Left lung (tissue), 10 donors: ENCODE measurements around the gene FAM193A. TPM values are rescaled to one million over a fixed set of nuclear protein-coding genes. Genes with fewer than 3 reads are reported as not detected.
"Not testable (repeated sequence)": the region's sequence is repeated elsewhere in the genome, so short reads cannot be mapped to it uniquely, and the experiment has no call there.

Source experiments
- ATAC-seq: fragments of 200-7000 bp; cut with Tn5 transposase; one replicate; pipeline ENCODE4 v1.9.1; 2020; ENCODE audit warnings: moderate library complexity
- DNase-seq, 4 donors: peaks; one replicate each; pipeline ENCODE4 v3.0.0-alpha.2; 2013 to 2020
- H3K27ac ChIP-seq, 2 donors: fragments of 200-600 bp; sonication (generic) in 1 of 2; one replicate each; pipeline versions ENCODE4 v1.5.0 to v1.8.0; 2020 to 2021
- H3K27me3 ChIP-seq, 2 donors: fragments of 200-600 bp; sonication (generic) in 1 of 2; one replicate each; pipeline versions ENCODE4 v1.5.0 to v1.8.0; 2020 to 2021
- H3K36me3 ChIP-seq, 2 donors: fragments of 200-600 bp; sonication (generic) in 1 of 2; one replicate each; pipeline versions ENCODE4 v1.5.0 to v1.8.0; 2020 to 2021
- H3K4me1 ChIP-seq, 2 donors: fragments of 200-600 bp; one replicate each; pipeline ENCODE4 v1.8.0; 2021
- H3K4me3 ChIP-seq, 2 donors: fragments of 200-600 bp; sonication (generic) in 1 of 2; one replicate each; pipeline versions ENCODE4 v1.5.0 to v1.8.0; 2020 to 2021; ENCODE audit warnings: mild to moderate bottlenecking in 1 of 2
- H3K9me3 ChIP-seq, 2 donors: fragments of 200-600 bp; sonication (generic) in 1 of 2; one replicate each; pipeline versions ENCODE4 v1.5.0 to v1.8.0; 2020 to 2021
- intact Hi-C, 2 donors: fragments of 100-400 bp; cut with DNase I; formaldehyde crosslinking; loops; one replicate each; pipeline versions ENCODE4 v1.11.2 to v1.14.2; 2022
- polyA plus RNA-seq, 6 donors: library from polyadenylated mRNA; unstranded; fragments of 120-200 nt; gene quantifications; one replicate each; pipeline ENCODE4 v1.2.1, GENCODE V29; 2013; ENCODE audit not compliant: insufficient read length in 6 of 6
- total RNA-seq, 2 donors: library from RNA; stranded (reverse); fragmentation: NEBNext Ultra II Directional; extraction: Animal tissue kit (Norgen Biotek cat#: 25700); gene quantifications; one replicate each; pipeline ENCODE4 v1.2.1, GENCODE V29; 2021
- TF ChIP-seq, protein P1 (sequence below), 2 donors: fragments of 200-600 bp; sonication (generic) in 1 of 2; IDR thresholded peaks; one replicate each; pipeline versions ENCODE4 v1.5.0 to v1.8.0; 2021; ENCODE audit warnings: antibody characterized with exemption in 2 of 2
- donor health status: DM: no; HTN: yes; CAD: no.
- donor health status: DM: no; HTN: no; CAD: no.

The FAM193A gene
- total and polyA plus RNA-seq, 8 donors, result 22.3 to 35.9 (median 30.6) TPM

DNA sequence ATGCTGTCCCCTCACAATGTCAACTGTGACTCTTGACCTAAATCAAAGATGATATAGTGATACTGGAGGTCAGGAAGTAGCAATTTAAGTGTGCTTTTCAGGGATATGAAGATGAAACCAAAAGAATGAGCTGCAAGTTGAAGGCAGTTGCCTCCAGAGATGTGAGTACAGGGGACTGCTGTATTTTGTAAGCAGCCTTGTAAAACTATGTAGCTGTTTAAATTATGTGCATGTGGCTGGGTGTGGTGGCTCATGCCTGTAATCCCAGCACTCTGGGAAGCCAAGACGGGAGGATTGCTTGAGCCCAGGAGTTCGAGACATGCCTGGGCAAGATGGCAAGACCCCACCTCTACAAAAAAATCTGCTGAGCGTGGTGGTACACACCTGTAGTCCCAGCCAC, 234.8 kb downstream of the FAM193A start:
- no peaks in the 10 kb centered on the region for H3K36me3 ChIP-seq
- peak in 1 of 4 donors; percentile 27 for DNase-seq
- no peak overlapping the region for H3K4me3 ChIP-seq
- H3K4me1 ChIP-seq, result peaks cover 0 to 19% of the 10 kb centered on the region in 2 donors
- no peak for ATAC-seq
- intact Hi-C loops, result no loop called here
- peak overlapping the region in 1 of 2 donors; percentile 63 for H3K27ac ChIP-seq
- TF ChIP-seq, protein P1, sequence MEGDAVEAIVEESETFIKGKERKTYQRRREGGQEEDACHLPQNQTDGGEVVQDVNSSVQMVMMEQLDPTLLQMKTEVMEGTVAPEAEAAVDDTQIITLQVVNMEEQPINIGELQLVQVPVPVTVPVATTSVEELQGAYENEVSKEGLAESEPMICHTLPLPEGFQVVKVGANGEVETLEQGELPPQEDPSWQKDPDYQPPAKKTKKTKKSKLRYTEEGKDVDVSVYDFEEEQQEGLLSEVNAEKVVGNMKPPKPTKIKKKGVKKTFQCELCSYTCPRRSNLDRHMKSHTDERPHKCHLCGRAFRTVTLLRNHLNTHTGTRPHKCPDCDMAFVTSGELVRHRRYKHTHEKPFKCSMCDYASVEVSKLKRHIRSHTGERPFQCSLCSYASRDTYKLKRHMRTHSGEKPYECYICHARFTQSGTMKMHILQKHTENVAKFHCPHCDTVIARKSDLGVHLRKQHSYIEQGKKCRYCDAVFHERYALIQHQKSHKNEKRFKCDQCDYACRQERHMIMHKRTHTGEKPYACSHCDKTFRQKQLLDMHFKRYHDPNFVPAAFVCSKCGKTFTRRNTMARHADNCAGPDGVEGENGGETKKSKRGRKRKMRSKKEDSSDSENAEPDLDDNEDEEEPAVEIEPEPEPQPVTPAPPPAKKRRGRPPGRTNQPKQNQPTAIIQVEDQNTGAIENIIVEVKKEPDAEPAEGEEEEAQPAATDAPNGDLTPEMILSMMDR (IDR thresholded peaks at IDR 0.05), result no peak
- H3K9me3 ChIP-seq, result no peaks in the 10 kb centered on the region
- H3K27me3 ChIP-seq, result no peaks in the 10 kb centered on the region

DNA sequence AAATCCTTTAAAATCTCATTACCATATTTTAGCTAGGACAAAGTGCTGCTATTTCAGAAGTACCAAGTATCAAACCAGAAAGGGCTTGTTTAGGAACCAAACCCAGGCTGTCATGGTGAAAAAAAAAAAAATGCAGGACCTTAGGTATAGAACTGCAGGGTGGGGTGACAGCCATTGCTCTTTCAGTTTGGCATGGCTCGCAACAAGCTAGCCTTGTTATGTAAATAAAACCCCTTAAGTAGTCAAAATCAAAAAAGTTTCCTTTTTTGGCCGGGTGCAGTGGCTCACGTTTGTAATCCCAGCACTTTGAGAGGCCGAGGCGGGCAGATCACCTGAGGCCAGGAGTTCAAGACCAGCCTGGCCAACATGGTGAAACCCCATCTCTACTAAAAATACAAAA, 244.2 kb downstream of the FAM193A start:
- H3K4me3 ChIP-seq, H3K4me1 ChIP-seq, H3K9me3 ChIP-seq, ATAC-seq, H3K36me3 ChIP-seq, intact Hi-C loops, H3K27me3 ChIP-seq, DNase-seq, H3K27ac ChIP-seq: not testable (repeated sequence)

DNA sequence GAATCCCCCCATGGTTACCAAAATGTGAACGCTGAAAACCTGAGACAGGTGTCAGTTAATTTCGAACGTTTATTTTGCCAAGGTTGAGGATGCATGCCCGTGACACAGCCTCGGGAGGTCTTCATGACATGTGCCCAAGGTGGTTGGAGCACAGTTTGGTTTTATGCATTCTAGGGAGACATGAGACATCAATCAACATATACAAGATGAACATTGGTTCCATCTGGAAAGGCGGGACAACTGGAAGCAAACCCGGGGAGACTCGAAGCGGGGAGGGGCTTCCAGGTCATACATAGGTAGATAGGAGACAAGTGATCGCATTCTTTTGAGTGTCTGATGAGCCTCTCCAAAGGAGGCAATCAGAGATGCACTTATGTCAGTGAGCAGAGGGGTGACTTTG, 245.5 kb downstream of the FAM193A start:
- H3K4me1 ChIP-seq, result peaks cover 0 to 15% of the 10 kb centered on the region in 2 donors
- H3K9me3 ChIP-seq, result peaks cover 0 to 2% of the 10 kb centered on the region in 2 donors
- no peak for ATAC-seq
- no peak overlapping the region for H3K27ac ChIP-seq
- intact Hi-C loops, result no loop called here
- H3K4me3 ChIP-seq, result no peak overlapping the region
- TF ChIP-seq, protein P1 (IDR thresholded peaks at IDR 0.05), result no peak
- no peaks in the 10 kb centered on the region for H3K27me3 ChIP-seq
- no peaks in the 10 kb centered on the region for H3K36me3 ChIP-seq
- no peak for DNase-seq

Other genes with a start within 250 kb of the FAM193A start
- 10 to 100 TPM; 12.0 to 12.4 TPM for gene ZFYVE28, start 118.0 kb upstream of the FAM193A start, total RNA-seq
- 1 to 10 TPM; 2.2 to 4.2 (median 3.8) TPM for gene ZFYVE28, start 118.0 kb upstream of the FAM193A start, polyA plus RNA-seq
- 1 to 10 TPM; 1.3 to 2.6 TPM for gene CFAP99, start 117.7 kb upstream of the FAM193A start, total RNA-seq
- gene CFAP99, start 117.7 kb upstream of the FAM193A start, polyA plus RNA-seq, result 1 to 10 TPM in 4 of 6 donors, under 1 TPM in 2; 0.41 to 2.1 (median 1.4) TPM
- 10 to 100 TPM; 42.2 to 46.2 TPM for gene RNF4, start 67.5 kb upstream of the FAM193A start, total RNA-seq
- gene RNF4, start 67.5 kb upstream of the FAM193A start, polyA plus RNA-seq, result 10 to 100 TPM; 59.3 to 68.4 (median 64.3) TPM
- 10 to 100 TPM; 32.9 to 46.5 TPM for gene TNIP2, start 219.7 kb downstream of the FAM193A start, total RNA-seq
- 10 to 100 TPM; 16.6 to 26.1 (median 19.3) TPM for gene TNIP2, start 219.7 kb downstream of the FAM193A start, polyA plus RNA-seq